ENCODE results near the gene TRAPPC10.
"Not testable (repeated sequence)": the region's sequence is repeated elsewhere in the genome, so short reads cannot be mapped to it uniquely, and the experiment has no call there.

Gene TRAPPC10

DNA sequence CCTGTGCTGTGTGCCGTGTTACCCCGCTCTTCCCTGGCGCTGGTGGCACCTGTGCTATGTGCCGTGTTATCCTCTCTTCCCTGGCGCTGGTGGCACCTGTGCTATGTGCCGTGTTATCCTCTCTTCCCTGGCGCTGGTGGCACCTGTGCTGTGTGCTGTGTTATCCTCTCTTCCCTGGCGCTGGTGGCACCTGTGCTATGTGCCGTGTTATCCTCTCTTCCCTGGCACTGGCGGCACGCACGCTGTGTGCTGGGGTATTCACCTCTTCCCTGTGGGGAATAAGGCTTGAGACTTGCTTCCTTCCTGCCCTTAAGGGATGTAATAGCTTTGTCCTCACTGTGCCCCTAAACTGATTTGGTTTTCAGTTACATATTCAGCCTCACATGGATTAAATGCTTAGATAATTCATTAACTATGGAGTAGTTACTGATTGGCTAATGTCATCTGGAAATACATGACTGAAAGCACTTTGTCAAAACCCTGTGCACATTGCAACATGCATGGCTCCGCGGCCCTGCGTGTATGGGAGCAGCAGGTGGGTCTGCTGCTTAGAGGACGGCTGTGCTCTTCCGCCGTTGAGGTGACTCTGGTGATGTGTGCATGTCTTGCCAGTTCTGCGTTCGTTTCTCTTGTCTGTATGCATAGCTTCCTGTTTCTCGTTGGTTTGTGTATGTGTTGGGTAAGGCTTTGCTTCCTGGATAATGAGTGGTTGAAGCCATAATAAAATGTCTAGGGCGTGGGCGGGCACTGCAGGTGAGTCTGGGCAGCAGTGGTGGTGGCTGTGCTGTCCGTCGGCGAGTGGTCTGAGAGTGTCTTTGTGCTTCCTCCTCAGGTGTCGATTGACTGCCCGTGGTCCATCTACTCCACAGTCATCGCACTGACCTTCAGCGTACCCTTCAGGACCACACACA lies 77.1 kb downstream of the TRAPPC10 start:
- DNase-seq (no peak), ATAC-seq (peak; percentile 44)

DNA sequence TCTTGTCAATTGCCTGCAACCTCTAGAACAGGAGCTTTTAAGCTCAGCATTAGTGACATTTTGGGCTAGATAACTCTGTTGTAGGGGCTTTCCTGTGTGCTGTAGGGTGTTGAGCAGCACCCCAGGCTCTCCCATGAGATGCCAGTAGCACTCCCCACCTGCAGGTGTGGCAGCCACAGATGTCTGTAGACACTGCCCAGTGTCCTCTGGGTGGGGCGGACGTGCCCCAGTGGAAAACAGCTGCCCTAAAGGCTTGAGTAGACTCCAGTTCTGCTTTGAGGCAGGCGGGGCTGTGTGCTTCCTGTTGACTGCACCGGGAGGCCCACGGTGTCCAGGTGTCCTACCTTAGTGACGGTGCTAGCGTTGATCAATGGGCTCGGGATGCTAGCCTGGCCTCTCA lies 78.2 kb downstream of the TRAPPC10 start:
- ATAC-seq (no peak), DNase-seq (no peak)

DNA sequence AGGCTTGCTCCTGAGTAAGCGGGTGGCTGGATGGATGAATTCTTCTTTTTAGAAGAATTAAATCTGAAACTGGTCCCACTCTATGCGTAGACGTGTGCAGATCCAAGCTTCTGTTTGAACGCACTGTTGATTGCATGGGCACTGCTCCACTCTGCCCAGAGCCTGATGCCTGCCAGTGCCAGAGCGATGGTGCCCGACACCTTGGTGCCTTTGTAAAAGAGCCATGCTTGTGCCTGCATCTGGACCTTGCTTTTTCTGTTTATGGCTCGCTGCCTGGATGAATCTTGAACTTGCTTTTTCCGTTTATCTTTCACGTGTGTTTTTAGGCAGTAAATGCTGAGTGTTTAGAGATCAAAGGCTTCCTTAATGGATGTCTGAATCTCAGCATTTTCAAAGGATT lies 80.1 kb downstream of the TRAPPC10 start:
- DNase-seq: no peak
- ATAC-seq: no peak

DNA sequence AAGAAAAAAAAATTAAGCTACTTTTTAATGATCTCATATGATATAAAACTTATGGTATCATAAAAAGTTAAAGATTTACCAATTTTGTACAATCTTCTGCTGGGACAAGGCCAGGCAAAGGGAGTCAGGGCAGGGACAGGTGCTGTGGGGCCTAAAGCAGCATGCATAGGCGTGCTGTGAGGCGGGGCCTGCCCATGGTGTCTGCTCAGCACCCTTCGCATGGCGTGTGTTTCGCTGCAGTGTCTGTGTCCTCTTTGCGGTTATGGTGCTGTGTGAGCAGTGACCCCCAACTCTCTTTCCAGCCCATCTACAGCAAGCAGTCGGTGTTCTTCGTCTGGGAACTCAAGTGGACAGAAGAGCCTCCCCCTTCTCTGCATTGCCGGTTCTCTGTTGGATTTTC lies 81.7 kb downstream of the TRAPPC10 start:
- DNase-seq (peak; percentile 1), ATAC-seq (no peak)

DNA sequence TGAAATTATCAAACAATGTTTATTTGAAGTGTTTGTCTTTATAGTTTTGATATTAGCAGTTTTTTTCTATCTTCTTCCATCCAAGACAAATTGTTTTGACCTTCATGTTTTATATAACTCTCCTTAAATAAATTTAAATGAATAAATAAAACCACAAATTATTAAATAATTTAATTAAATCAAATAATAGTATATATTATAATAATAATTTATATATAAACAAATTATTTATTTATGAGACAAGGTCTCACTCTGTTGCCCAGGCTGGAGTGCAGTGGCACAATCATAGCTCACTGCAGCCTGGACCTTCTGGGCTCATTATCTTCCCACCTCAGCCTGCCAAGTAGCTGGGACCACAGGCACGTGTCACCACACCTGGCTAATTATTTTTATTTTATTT lies 82.7 kb downstream of the TRAPPC10 start:
- ATAC-seq (no peak), DNase-seq (no peak)

DNA sequence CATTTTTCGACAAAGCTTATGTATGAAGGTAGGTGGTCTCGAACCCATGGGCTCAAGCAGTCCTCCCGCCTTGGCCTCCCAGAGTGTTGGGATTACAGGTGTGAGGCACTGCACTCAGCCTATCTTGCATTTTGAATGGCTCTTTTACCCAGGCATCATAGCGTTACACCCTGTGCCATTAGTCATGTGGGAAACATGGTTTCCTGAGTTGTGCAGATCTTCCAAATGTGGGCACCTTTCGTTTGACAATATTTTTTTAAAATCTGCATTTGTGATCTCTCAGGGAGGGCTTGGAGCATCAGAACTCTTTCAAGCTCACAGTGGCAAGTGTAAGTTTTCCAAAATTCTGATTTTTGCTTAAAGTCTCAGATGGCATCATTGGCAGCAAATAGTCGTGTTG lies 86.4 kb downstream of the TRAPPC10 start:
- ATAC-seq, DNase-seq: not testable (repeated sequence)

DNA sequence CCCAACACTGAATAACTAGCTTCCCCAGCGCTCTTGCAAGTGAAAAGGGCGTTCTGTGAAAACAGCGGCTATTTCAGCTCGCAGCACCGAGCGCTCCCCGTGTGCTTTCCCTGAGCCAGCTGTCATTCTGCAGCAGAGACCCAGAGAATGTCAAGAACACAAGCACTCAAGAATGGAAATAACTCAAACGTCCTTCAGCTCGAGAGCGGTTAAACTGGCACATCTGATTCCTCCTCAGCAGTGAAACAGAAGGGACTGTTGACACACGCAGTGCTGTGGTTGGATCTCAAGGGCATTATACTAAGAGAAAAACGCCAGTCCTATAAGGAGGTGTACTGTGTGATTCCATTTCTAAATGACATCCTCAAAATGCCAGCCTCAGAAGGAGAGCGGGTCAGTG lies 86.9 kb downstream of the TRAPPC10 start:
- DNase-seq, ATAC-seq: not testable (repeated sequence)

DNA sequence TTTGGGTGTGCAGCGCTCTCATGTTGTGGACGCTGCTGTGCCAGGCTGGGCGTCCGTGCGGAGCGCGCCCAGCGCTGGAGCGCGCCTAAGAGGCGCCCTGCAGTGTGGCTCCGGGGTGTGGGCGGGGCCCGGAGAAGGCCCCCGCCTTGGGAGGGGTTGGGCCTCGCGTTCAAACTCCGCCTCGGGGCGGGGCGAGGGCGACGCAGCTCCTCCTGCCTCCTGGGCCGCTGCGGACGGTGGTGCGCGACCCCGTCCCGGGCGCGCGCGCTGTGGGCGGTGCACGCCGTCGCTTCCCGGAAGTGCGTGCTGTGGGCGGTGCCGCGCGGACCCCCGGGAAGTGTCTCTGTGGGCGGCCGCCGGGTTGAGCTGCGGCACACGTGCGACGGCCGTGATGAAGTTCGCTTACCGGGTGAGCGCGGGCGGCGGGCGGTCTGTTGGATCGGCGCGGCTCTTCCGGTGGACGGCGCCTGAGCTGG lies 95.0 kb downstream of the TRAPPC10 start, which contains the start of gene PWP2:
PWP2 (plus strand) TSS at position 374 of the 476 bp plus-strand sequence; CDS start at position 392, 18 bp downstream.
- DNase-seq (peak; percentile 39), ATAC-seq (peak; percentile 91)

DNA sequence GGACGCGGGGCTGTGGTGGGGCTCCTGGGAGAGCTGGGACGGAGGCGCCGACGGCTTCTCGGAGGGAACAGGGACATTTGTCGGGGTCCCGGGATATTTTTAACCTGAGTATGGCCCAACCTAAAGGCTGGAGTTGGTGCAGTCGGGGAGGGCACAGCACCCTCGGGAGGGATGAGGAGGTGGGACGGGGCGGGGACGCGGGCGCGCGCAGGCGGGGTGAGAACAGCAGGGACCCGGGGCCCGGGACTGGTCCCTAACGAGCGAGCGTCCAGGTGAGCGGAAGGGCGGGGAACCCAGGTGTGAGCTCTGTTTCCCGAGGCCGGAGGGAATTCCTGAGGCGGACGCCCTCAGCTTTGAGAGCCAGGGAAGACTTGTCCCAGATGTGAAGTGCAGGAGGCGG lies 95.5 kb downstream of the TRAPPC10 start:
- not testable (repeated sequence) for DNase-seq
- ATAC-seq: peak; percentile 53

DNA sequence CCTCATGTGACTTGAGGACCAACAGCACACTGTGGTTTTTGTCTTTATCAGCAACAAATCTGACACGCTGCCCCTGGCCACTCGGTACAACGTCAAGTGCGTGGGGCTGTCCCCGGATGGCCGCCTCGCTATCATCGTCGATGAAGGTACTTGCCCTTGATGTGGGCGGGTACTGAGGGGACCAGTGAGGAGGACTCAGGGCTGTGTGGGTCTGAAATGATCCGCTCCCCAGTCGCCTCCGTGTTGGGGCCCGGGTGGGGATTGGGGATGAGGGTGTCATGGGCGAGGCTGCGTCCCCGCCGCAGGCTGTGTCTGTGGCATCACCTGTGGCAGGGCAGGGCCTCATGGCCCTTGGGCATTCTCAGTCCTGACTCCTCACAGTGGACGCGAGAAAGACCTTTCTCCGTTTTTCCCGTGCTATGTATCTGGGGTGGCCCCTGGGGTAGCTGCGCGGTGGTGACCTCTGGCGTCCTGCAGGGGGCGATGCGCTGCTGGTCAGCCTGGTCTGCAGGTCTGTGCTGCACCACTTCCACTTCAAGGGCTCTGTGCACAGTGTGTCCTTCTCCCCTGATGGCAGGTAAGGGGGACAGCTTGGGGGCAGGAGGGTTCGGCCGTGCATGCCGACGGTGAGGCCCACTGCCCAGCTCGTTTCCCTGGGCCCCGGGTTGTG lies 101.7 kb downstream of the TRAPPC10 start:
- not testable (repeated sequence) for DNase-seq, ATAC-seq

DNA sequence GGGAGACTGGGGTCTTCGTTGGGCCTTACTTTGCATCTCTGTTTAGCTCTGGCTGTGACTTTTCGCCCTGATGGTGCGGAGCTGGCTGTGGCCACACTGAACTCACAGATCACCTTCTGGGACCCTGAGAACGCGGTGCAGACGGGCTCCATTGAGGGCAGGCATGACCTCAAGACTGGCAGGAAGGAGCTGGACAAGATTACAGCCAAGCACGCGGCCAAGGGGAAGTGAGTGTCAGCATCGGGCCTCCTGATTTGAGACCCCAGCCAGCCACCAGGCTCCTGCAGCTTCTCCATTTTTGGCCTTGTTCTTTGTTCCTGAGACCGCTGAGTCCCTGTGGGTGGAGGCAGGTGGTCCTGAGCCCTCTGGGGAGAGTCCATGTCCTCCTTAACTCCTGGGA lies 110.0 kb downstream of the TRAPPC10 start:
- ATAC-seq, DNase-seq: not testable (repeated sequence)

DNA sequence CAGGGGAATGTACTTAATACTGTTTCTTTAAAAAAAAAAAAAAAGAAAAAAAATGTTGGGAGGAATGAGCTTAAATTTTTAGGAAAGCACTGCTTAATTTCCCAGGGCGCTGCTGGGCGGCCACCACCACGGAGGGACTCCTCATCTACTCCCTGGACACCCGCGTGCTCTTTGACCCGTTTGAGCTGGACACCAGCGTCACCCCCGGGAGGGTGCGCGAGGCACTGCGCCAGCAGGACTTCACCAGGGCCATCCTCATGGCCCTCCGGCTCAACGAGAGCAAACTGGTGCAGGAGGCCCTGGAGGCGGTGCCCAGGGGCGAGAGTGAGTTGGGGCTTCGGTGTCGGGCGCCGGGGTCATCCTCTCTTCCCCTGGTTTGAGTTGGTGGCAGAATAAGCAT lies 115.7 kb downstream of the TRAPPC10 start:
- not testable (repeated sequence) for ATAC-seq, DNase-seq

DNA sequence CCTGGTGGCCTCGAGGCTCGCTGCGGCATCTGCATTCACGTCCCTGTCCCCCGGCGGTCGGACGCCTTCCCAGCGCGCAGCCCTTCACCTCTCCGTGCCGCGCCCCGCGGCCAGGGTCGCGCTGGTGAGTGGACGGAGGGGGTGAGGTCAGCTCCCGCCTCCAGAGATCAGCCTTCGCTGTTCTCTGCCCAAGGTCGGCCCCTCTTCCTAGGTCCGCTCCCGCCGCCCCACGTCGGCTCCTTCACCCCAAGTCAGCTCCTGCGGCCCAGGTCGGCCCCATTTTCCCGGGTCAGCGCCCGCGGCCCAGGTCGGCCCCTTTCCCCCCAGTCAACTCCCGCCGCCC lies 121.6 kb downstream of the TRAPPC10 start:
- not testable (repeated sequence) for ATAC-seq, DNase-seq

DNA sequence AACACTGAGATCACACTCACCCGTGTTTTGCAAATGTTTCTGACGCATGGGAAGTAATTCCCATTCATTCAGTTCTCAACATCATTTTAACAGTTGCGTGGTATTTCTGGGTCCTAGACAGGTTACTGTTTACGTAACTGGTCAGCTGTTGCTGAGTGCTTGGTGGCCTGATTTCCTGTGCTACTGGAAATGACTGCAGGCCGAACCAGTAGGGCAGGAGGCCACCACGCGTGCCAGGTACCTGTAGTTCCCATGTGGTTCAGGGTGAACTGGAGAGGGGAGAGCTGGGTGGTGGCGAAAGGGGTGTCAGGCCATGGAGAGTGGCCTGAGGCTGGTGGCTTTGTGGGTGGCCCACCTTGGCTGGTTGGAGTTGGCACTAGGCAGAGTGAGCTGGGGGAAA lies 122.6 kb downstream of the TRAPPC10 start:
- not testable (repeated sequence) for ATAC-seq, DNase-seq

DNA sequence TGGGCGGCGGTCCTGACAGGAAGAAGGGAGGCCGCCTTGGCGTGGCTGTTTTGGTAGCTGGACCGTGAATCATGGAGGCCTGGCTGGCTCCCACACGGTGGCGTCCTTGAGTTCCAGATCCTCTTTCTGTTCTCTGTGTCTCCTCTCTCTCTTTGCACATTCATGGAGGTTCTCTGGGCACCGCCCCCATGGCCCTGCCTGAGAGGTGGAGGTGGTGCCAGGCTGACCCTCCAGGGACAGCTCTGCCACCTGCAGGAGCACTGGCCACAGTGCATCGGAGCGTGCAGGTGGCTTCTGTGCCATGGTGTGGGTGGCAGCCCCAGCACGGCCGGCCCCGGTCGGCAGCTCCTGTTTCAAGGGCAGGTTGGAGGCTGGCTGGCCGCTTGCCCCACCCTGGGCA lies 125.9 kb downstream of the TRAPPC10 start:
- DNase-seq: not testable (repeated sequence)
- peak; percentile 45 for ATAC-seq

DNA sequence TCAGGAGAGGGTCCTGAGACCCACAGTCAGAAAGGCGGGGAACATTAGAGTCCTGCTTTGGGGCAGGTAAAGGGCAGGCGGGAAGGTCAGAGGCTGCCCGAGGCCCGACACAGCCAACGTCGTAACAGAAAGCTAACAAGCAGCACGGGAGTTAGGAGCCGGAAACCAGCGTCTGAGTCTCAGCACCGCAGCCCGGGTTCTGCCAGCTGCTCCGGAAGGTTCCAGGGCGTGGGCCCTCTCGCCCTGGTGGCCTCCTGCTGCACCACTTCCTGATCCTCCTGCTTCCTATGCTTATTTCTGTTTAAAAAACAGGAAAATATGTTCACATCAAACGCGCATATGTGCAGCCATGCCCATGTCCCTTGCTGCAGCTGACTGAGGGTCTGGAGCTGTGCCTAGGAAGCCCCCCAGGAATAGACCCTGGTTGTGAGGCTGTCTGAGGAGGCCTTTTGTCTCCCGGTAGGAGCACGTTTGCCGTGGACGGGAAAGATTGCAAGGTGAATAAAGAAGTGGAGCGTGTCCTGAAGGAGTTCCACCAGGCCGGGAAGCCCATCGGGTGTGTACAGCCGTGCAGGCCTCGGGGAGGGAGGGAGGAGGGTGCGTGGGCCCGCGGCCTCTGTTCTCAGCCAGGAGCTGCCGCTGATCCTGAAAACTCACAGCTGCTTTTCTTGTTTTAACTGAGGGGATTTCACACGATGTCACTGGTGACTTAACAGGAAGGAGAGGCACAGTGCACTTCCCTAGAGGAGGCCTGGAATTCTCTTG lies 127.9 kb downstream of the TRAPPC10 start:
- not testable (repeated sequence) for ATAC-seq, DNase-seq

DNA sequence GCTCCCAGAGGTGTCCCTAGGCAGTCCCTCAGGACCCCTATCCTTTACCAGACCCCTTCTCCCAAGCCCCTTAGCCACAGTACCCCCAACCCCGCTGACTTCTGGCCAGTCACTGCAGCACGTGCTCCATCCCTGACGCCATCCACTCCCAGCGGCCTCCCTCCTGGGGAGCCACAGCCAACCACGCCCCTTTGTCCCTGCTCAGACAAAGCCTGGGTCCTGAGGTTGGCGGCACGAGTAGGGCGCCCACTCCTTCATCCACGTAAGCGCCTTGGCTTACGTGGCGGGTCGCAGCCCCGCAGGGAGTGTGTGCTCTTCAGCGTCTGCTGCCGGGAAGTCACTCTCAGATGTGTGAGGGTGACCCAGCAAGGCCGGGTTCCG lies 128.4 kb downstream of the TRAPPC10 start:
- not testable (repeated sequence) for DNase-seq

DNA sequence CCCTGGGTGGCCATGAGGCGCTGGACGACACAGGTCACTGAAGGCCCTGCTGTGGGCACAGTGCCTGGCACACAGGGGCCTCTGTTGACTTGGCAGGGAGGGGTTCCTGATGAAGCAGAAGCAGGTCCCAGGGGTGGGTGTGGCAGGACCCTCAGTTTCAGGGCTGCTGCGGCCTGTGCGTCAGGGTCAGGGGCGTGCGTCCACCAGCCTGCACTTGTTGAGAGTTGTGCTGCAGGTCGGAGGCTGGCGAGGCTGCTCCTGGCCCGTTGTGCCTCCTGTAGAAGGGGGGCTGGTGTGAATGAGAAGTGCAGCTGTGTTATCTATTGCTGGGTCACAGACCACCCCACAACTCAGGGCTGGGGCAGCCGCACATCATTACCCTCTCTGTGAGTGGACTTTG lies 130.4 kb downstream of the TRAPPC10 start:
- not testable (repeated sequence) for ATAC-seq, DNase-seq

More for the DNA sequence above, 128.4 kb downstream of the TRAPPC10 start:
- not testable (repeated sequence) for ATAC-seq

DNA sequence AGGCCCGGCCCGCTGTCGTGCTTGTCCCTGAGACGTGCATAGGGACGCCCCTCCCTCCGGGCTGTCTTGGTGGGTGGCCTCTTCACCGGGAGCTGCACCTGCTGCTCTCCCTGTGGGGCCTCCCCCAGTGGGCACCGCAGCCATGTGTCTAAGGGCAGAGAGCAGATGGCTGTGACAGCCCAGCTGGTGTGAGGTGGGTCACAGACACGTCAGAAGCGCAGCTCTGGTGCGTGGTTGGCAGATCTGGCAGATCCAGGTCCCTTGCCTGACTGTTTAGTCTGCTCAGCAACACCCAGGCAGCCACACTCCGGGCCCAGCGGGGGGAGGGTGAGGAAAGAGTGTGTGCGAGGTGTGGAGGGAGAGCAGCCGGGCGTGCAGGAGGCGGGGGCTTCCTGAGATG lies 131.3 kb downstream of the TRAPPC10 start:
- peak; percentile 52 for ATAC-seq
- not testable (repeated sequence) for DNase-seq

DNA sequence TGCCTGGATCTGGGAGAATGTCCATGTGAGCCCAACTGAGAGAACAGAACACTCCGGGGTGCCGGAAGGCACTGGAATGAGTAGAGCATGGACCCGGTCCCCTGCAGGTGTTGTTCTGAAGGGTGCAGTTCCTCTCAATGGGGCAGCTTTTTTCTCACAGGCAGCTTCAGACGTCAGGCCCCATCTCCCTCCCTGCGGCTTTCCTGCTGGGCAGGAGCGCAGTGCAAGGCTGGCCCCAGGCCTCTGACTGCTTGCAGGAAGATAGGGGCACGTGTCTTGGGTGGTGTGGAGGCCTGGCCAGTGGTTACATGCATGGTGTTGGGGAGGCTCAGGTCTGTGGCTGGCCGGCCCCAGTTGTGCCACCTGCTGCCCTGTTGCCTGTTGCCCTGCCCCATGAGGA lies 131.9 kb downstream of the TRAPPC10 start:
- ATAC-seq, DNase-seq: not testable (repeated sequence)

DNA sequence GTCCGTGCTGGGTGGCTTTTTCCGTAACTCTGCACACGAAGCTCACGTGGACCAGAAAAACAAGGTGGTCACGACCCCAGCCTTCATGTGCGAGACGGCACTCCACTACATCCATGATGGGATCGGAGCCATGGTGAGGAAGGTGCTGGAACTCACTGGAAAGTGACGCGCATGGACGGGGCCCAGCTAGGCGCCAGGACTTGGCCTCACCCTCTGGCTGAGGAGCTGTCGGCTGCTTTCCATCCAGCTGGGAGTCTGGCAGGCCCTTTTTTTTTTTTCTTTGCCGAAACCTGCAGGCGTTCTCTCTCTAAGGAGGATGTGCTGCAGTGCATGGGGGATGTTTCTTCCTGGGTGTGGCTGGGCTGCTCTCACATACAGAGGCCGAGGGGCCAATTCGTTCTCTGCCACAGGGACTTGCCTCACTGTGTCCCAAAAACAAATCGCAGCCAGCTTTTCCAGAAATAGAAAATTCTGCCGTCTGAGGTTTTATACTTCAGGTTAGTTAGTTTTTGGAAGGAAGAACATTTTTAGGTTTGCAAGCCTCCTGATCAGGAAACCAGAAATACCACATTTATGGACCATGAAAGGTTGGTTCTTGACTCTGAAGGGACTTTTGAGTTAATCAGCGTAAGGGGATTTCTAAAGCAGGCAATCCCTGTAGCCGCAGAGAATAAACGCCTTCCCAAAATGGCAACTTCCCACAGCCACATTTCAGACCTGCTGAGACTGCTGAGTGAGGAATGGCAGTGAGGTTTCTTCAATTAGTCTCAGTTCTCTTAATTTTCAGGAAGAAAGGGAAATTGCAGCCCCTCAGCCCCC lies 132.9 kb downstream of the TRAPPC10 start:
- ATAC-seq: peak; percentile 65
- not testable (repeated sequence) for DNase-seq

Measured in stimulated activated naive CD8-positive, alpha-beta T cell treated with anti-CD3 and anti-CD28 coated beads, Interleukin-15, Interleukin-2, amounts not matched to agents 100 U/mL and 50 U/mL, for 24 hours (primary cell).